Stimulated activated CD8-positive, alpha-beta memory T cell treated with anti-CD3 and anti-CD28 coated beads, Interleukin-7, amount 100 ng/mL, for 48 hours (primary cell): ENCODE measurements around the gene NIM1K.
"Not testable (repeated sequence)": the region's sequence is repeated elsewhere in the genome, so short reads cannot be mapped to it uniquely, and the experiment has no call there.

Source experiments
- DNase-seq, 2 donors: peaks; one replicate each; pipeline ENCODE4 v3.0.0-alpha.2; 2020; ENCODE audit warnings: low read depth in 1 of 2; ENCODE audit errors: extremely low read depth in 1 of 2

The NIM1K gene

DNA sequence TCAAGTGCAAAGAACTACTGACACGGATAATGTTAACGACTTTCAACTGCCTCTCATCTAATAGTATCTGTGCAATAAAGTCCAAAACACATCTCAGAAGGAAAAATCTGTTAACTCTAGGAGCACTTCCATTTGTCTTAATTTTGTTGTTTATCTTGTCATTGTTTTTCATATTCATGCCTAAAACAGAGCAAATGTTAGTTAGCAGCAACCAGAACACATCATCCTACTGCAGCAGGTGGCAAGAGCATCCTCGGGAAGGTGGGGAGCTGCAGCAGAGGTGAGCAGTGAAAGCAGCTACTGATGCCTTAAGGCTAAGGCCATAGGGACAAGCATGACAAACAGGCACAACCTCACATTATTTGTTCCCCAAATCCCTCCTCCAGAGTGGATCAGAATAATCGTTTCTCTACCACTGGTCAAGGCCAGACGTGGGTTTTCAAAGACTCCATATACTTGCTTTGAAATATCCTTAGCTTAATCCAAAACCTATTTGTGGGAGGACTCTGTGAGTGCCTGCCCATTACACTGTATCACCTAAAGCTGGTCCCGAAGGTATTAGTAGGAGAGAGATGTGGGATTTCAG lies 120.1 kb downstream of the NIM1K start:
- DNase-seq = no peak

DNA sequence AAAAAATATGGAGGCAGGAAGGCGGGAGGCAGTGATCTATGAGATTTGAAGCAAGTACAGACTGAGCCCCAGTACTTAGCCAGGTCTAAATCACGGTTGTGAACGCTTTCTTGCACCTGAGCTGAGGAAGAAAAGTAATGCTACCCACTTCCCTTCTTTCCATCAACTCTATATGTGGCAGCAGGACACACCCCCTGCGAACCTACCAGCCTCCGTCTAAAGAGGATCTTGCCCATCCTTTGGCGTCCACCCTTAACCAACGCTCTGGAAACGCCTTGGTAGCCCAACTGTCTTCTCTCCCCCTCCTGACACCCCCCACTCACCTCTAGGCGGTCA lies 120.6 kb downstream of the NIM1K start:
- no peak for DNase-seq

DNA sequence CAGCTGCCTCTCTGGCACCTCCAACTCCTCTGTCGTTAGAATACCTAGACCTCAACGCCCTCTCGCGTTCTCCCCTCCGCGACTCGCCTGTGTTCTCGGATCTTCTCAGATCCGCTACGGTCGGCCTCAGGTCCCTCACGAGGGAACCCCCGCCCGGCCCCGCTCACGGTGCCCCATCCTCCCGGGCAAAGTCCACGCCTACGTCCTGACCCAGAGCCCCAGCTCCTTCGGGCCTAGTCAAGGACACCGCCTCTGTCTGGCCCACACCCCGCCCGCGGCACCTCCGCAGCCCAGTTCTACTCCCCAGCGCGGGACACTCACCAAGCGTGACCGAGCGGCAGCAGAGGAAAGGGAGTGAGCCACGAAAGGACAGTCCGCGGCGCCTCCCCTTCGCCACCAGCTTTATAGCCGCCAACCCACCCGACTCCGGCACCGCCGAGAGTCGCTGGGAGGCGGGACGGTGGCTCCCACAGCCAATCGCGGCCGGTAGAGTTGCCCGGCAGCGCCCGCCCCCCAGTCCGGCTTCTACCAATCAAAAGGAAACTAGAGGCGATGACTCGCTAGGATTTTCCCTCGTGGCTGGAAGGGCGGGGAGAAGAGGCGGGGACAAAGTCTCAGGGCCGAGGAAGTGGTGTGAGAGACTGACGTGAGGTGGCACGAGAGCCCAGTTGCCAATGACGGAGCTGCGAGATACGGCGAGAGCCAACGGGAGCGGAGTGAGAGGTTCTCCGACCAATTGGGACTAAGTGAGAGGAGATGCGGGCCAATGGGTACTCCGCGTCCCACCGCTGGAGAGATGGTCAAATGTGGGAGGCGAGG lies 121.2 kb downstream of the NIM1K start, which contains the start of gene HMGCS1:
Gene HMGCS1 (minus strand): TSS at position 378 of the 819 bp plus-strand sequence. CDS start 14,447 bp downstream, outside the sequence.
- DNase-seq = peak; percentile 97

- no peak for DNase-seq
Measured at GRCh38 chr5:43313854-43314457, 121.9 kb downstream of the NIM1K start.

DNA sequence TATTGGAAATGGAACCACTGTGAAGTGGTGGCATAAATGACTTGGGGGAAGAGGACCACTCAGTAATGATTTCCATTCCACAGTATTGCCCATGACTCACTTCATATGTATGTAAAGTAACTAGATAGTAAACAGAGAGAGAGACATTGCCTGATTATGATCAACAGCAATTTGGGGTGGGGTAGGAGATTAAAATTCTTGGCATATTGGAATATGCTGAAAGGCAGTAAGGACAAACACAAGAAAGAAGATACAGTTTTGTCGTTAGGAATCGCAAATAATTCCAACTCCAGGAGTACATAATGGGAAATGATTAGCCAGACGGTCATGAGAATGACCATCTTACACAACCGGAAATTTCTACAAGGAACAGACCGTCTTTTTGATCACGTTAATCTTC lies 122.7 kb downstream of the NIM1K start:
- DNase-seq = no peak

DNA sequence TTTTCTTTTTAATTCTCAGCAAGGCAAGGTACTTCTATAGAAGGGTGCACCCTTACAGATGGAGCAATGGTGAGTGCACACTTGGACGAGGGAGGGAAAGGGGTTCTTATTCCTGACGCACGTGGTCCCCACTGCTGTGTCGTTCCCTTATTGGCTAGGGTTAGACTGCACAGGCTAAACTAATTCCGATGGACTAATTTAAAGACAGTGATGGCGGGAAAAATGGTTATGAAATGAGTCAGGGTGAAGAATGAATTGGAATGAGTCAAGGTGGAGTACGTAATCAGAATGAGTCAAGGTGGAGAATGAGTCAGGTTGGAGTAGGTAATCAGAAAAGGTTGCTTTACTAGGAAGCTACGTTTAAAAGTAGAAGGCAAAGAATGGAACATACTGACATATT lies 123.2 kb downstream of the NIM1K start:
- DNase-seq = peak in 1 of 2 donors; percentile 34

DNA sequence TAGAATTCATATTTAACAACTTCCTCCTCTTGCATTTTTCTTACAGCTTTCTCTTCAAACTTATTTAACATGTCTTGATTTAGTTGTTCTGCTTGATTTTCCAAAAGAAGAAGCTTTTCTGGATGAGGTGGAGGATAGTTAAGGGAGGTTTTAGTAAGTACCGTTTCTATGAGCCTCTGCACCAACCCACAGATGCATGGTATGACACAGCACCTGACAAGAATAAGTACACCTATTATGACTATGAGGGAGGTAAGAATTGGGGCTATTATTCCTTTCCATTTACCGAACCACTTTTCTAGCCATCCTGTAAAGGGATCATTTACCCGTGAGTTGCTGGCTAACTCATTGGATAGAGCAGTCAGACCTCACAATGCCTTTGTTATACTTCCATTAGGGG lies 123.7 kb downstream of the NIM1K start:
- peak in 1 of 2 donors; percentile 38 for DNase-seq

GRCh38 chr5:43316421-43316820 lies 124.4 kb downstream of the NIM1K start:
- no peak for DNase-seq

DNA sequence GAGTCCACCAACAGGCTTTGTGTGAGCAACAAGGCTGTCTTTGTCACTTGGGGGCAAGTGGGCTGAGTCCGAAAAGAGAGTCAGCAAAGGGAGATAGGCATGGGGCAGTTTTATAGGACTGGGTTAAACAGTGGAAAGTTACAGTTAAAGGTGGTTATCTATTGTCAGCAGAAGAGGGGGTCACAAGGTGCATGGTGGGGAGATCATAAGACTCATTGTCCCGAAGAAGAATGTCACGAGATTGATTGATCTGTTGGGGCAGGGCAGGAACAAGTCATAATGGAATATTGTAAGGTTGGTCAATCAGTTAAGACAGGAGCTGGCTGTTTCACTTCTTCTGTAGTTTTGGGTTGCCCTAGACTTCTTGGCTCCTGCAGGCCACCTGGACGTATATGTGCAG lies 128.8 kb downstream of the NIM1K start:
- DNase-seq = no peak

- DNase-seq = not testable (repeated sequence)
Measured at GRCh38 chr5:43323488-43323887, 131.5 kb downstream of the NIM1K start.

DNA sequence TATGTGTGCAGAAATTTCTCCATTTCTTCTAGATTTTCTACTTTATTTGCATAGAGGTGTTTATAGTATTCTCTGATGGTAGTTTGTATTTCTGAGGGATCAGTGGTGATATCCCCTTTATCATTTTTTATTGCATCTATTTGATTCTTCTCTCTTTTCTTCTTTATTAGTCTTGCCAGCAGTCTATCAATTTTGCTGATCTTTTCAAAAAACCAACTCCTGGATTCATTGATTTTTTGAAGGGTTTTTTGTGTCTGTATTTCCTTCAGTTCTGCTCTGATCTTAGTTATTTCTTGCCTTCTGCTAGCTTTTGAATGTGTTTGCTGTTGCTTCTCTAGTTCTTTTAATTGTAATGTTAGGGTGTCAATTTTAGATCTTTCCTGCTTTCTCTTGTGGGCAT lies 133.6 kb downstream of the NIM1K start:
- DNase-seq = not testable (repeated sequence)
